Measurements from ENCODE around the gene RBM11. TPM values are rescaled to one million over a fixed set of nuclear protein-coding genes. Genes with fewer than 3 reads are reported as not detected.

Gene RBM11
- 0.13 TPM in 1 of 5 replicates, not detected in the others for total RNA-seq (2022; extraction: Qiagen RNA extraction; ENCODE audit: low read depth)

GRCh38 chr21:14215971-14216641 lies at the start of gene RBM11:
Gene RBM11 (plus strand): TSS chr21:14216157. CDS start chr21:14216187, 30 bp downstream.

DNA sequence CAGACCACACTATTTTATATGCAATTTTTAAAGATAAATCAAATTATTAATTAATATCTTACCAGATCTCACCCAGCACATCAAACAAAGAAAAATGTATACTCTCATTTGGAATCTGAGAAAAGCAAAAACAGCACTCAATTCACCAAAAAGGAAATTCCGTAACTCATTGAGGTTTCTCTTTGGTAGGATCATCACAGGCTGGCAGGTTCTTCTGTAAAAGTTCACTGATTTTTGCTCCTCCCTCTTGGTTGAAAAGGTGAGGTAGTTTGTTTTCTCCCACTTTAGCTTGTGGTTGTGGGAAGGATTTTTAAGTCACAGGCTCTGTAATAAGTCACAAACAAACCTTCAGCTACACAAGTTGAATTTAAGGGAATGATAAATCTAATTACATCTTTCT lies 5.2 kb upstream of the RBM11 start, which contains the start of gene LIPI:
Gene LIPI, minus strand, starts transcription at position 218 of the 400 bp plus-strand sequence. Its CDS starts 110 bp downstream, at position 108.

Other genes starting within 250 kb of the RBM11 start
- not detected in 5 replicates for gene LIPI, start 5.2 kb upstream of the RBM11 start, total RNA-seq (2022; extraction: Qiagen RNA extraction; ENCODE audit: low read depth)
- 13.2 to 21.7 TPM (median 18.3 TPM) in 5 replicates for gene HSPA13, start 167.0 kb downstream of the RBM11 start, total RNA-seq (2022; extraction: Qiagen RNA extraction; ENCODE audit: low read depth)